Kidney (tissue), 14 donors: ENCODE results near the gene NKX3-2. TPM values are rescaled to one million over a fixed set of nuclear protein-coding genes. Genes with fewer than 3 reads are reported as not detected.

Experiments
- DNase-seq, 5 donors: peaks; one replicate each; pipeline ENCODE4 v3.0.0-alpha.2; 2013 to 2020
- FAIRE-seq: peaks from 2 replicates; lab custom pipeline; 2012; peaks lifted over from hg19 to GRCh38; lab: Jason Lieb, UNC
- H3K27ac ChIP-seq, 2 donors: one replicate each; pipeline ENCODE4 v1.7.0; 2013; ENCODE audit warnings: low read depth in 2 of 2, low read length in 2 of 2, inconsistent platforms in 1 of 2
- H3K27me3 ChIP-seq: one replicate; pipeline ENCODE4 v1.7.1; 2013; ENCODE audit warnings: low read length, inconsistent platforms; ENCODE audit not compliant: control insufficient read depth, insufficient read depth
- H3K36me3 ChIP-seq, 3 donors: one replicate each; pipeline versions ENCODE4 v1.7.0 to v1.7.1; 2013; ENCODE audit warnings: low read length in 3 of 3, control low read depth in 1 of 3, inconsistent platforms in 1 of 3; ENCODE audit not compliant: insufficient read depth in 3 of 3, control insufficient read depth in 2 of 3
- H3K4me1 ChIP-seq, 3 donors: one replicate each; pipeline versions ENCODE4 v1.7.0 to v1.7.1; 2013; ENCODE audit warnings: low read length in 3 of 3, inconsistent platforms in 1 of 3, low read depth in 1 of 3; ENCODE audit not compliant: control insufficient read depth in 2 of 3, insufficient read depth in 2 of 3
- H3K4me3 ChIP-seq, 3 donors: one replicate each; pipeline versions ENCODE4 v1.7.0 to v1.8.1; 2013; ENCODE audit warnings: low read length in 3 of 3, control low read depth in 1 of 3, inconsistent platforms in 1 of 3
- H3K9ac ChIP-seq, 3 donors: one replicate each; pipeline versions ENCODE4 v1.7.0 to v1.7.1; 2013; ENCODE audit warnings: low read length in 3 of 3, control low read depth in 1 of 3, inconsistent platforms in 1 of 3
- H3K9me3 ChIP-seq, 3 donors: one replicate each; pipeline versions ENCODE4 v1.7.0 to v1.7.1; 2013; ENCODE audit warnings: low read length in 3 of 3, control low read depth in 1 of 3, inconsistent platforms in 1 of 3; ENCODE audit not compliant: control insufficient read depth in 2 of 3, insufficient read depth in 1 of 3
- CTCF ChIP-seq: IDR thresholded peaks from 3 replicates; pipeline ENCODE4 v1.5.1; 2012; ENCODE audit warnings: mild to moderate bottlenecking, moderate library complexity, borderline replicate concordance; ENCODE audit not compliant: insufficient read depth; ENCODE audit errors: extremely low read depth
- intact Hi-C: fragments of 100-400 bp; cut with DNase I; formaldehyde crosslinking; loops from one replicate; pipeline ENCODE4 v1.11.1; 2022
- polyA plus RNA-seq: library from polyadenylated mRNA; stranded (reverse); fragments of 350-450 nt; fragmentation: Illumina TruSeq; extraction: RNeasy Lipid Tissue Mini Kit (QIAGEN cat#74804); gene quantifications from one replicate; pipeline ENCODE4 v1.2.3, GENCODE V29; 2014; ENCODE audit warnings: low read depth, low replicate concordance; ENCODE audit not compliant: insufficient read depth
- total RNA-seq: library from RNA; stranded (reverse); fragmentation: NEBNext Ultra II Directional; extraction: Animal tissue kit (Norgen Biotek cat#: 25700); gene quantifications from one replicate; pipeline ENCODE4 v1.2.1, GENCODE V29; 2021
- donor health status: control.
- donor health status: control.
- donor health status: control.
- donor health status: control.
- donor health status: control.
- donor health status: DM: yes; HTN: yes; CAD: no.
- donor health status: Normal renal cell carcinoma (clear cell type).

The NKX3-2 gene
- total and polyA plus RNA-seq, 2 donors from 2014 or later: 0.17 TPM; not detected in 1

DNA sequence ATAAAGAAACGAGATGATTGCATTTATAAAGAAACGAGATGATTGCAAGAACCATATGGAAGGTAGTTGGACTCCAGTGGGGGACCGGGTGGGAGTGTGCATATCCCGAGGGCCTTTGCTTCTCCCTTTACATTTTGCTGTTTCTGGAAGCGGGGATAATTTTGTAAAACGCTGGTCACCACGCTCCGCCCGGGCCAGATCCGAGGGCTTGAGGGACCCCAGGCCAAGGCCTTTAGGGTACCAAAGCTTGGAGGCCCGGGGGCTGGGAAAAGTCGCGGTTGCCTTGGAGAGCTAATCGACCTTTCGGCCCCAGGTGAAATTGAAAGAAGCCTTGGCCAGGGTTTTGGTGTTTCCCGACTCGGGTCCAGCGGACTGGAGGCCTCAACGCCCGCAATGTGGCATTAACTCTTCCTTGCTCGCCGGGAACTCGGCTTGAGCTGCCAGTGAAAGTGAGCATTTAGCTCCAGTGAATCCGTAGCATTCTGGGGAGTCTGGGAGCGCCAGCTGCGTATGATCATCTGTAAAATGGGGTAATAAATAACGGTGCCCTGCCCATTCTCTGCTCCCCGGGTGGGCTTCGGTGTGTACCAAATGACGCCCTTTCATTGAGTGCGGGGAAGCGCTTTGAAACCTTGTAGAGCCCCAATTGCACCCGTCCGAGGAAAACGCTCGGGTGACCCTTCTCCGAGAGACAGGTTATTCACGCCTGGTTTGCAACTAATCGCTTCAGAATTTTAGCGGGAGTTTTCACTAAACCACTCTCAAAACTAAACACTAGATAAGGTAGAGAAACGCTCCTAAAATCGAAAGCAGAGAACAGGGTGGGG is 4.5 kb downstream of the NKX3-2 start:
- H3K4me1 ChIP-seq: peaks cover 0 to 13% (median 6%) of the 10 kb centered on the region in 3 donors
- FAIRE-seq (no peak), DNase-seq (peak in 2 of 5 donors; percentile 13 to 27)
- no peak overlapping the region for H3K27ac ChIP-seq
- no peak overlapping the region for H3K4me3 ChIP-seq
- intact Hi-C loops: loop anchor here (10.0 kb wide), 1 partner anchor 685 kb away; no protein-coding TSS in a partner anchor
- H3K9ac ChIP-seq: no peak overlapping the region
- H3K27me3 ChIP-seq: peaks cover 80% of the 10 kb centered on the region
- TF ChIP-seq CTCF: no peak
- no peaks in the 10 kb centered on the region for H3K36me3 ChIP-seq
- no peaks in the 10 kb centered on the region for H3K9me3 ChIP-seq

DNA sequence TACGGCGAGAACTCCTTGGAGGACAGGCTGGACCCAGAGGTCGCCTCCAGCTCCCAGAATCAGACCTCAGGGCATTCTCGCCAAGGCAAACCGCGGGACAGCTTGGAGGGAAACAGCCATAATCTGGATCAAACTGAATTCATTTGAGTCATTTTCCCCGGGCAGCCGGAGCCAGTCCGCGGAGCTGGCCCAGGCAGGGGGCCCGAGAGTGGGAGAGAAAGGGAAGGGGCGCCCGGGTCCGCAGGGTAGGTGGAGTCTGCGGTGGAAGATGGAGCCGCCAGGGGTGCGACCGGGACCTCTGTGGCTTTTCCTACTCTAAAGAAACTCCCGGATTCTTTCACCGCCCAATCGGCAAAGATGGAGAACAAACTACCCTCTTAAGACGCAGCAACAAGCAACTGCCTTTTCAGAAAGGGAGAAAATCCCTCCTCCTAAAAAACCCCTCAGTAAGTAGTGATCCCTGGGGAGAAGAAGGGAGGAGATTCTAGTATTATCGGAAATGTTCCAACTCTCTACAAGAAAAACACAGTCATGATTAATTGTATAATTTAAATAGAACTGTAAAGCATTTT is 5.2 kb downstream of the NKX3-2 start:
- Histone ChIP-seq H3K27me3 (peaks cover 86% of the 10 kb centered on the region), H3K4me1 (peaks cover 0 to 13% (median 6%) of the 10 kb centered on the region in 3 donors), H3K9me3 (no peaks in the 10 kb centered on the region), H3K36me3 (no peaks in the 10 kb centered on the region), H3K4me3 (no peak overlapping the region), H3K9ac (no peak overlapping the region), H3K27ac (no peak overlapping the region)
- intact Hi-C loops: no loop called here
- TF ChIP-seq CTCF: no peak
- FAIRE-seq: no peak
- peak in 3 of 5 donors; percentile 18 to 38 (median 35) for DNase-seq

DNA sequence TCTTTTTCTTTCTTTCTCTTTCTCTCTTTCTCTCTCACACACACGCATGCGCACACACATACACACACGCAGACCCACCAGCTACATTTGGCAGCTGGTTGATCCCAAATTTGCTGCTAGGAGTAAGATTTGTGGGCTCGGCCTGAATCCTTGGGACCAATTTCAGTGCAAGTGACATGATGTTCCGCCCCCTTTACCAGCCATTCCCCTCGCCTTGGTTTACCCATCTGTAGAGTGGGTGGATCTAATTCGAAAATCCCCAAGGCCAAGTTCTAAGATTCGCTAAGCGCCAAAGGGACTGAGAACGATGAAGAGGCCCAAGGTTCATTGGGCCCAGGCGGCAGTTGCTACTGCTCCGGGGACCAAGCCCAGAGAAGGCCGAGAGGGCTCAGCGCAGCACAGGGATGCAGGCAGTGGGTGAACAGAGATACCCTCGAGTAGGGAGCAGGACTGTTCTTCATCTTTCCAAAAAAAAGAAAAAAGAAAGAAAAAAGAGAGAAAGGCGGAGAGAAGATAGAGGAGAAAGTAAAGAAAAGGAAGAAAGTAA is 5.8 kb downstream of the NKX3-2 start:
- H3K36me3 ChIP-seq: no peaks in the 10 kb centered on the region
- peak in 1 of 5 donors; percentile 2 for DNase-seq
- no peak overlapping the region for H3K9ac ChIP-seq
- H3K9me3 ChIP-seq: no peaks in the 10 kb centered on the region
- no peak overlapping the region for H3K27ac ChIP-seq
- no peak for TF ChIP-seq CTCF
- H3K4me1 ChIP-seq: peaks cover 0 to 9% (median 6%) of the 10 kb centered on the region in 3 donors
- FAIRE-seq: no peak
- intact Hi-C loops: no loop called here
- no peak overlapping the region for H3K4me3 ChIP-seq
- H3K27me3 ChIP-seq: peaks cover 90% of the 10 kb centered on the region
